Measurements from ENCODE around the gene MYLIP.

MYLIP gene
- 317 to 423 reads per million in 2 donors for total RNA-seq

- peak; percentile 95 to 98 (median 97) for DNase-seq
Measured at GRCh38 chr6:16128759-16129622, at the start of gene MYLIP. TSS of gene MYLIP (plus strand) at chr6:16129086. CDS start at chr6:16129323, 237 bp downstream.

GRCh38 chr6:16079354-16079753 lies 49.5 kb upstream of the MYLIP start:
- no peak for DNase-seq

GRCh38 chr6:16080204-16080603 lies 48.7 kb upstream of the MYLIP start:
- no peak for DNase-seq

- DNase-seq = no peak
Measured at GRCh38 chr6:16081326-16081725, 47.6 kb upstream of the MYLIP start.

- DNase-seq = no peak
Measured at GRCh38 chr6:16082361-16082760, 46.5 kb upstream of the MYLIP start.

- DNase-seq = no peak
Measured at GRCh38 chr6:16086965-16087364, 41.9 kb upstream of the MYLIP start.

GRCh38 chr6:16087386-16087785 lies 41.5 kb upstream of the MYLIP start:
- no peak for DNase-seq

GRCh38 chr6:16088409-16088808 lies 40.5 kb upstream of the MYLIP start:
- no peak for DNase-seq

- DNase-seq = peak in 1 of 5 experiments; percentile 9
Measured at GRCh38 chr6:16089232-16090062, 39.4 kb upstream of the MYLIP start.

- DNase-seq = no peak
Measured at GRCh38 chr6:16090452-16090851, 38.4 kb upstream of the MYLIP start.

- no peak for DNase-seq
Measured at GRCh38 chr6:16090920-16091319, 38.0 kb upstream of the MYLIP start.

- no peak for DNase-seq
Measured at GRCh38 chr6:16092140-16092539, 36.7 kb upstream of the MYLIP start.

- no peak for DNase-seq
Measured at GRCh38 chr6:16092990-16093389, 35.9 kb upstream of the MYLIP start.

GRCh38 chr6:16095180-16095579 lies 33.7 kb upstream of the MYLIP start:
- no peak for DNase-seq

- DNase-seq = peak in 1 of 5 experiments; percentile 34
Measured at GRCh38 chr6:16097382-16098171, 31.3 kb upstream of the MYLIP start.

GRCh38 chr6:16098211-16098610 lies 30.7 kb upstream of the MYLIP start:
- DNase-seq = no peak

GRCh38 chr6:16102208-16102607 lies 26.7 kb upstream of the MYLIP start:
- DNase-seq = no peak

GRCh38 chr6:16103722-16104121 lies 25.2 kb upstream of the MYLIP start:
- DNase-seq = no peak

GRCh38 chr6:16104624-16105433 lies 24.1 kb upstream of the MYLIP start:
- DNase-seq = no peak

- no peak for DNase-seq
Measured at GRCh38 chr6:16105854-16106253, 23.0 kb upstream of the MYLIP start.

- DNase-seq = no peak
Measured at GRCh38 chr6:16106991-16107787, 21.7 kb upstream of the MYLIP start.
